K562 (cell line): Measurements from ENCODE around the gene TUBGCP5. TPM values are rescaled to one million over a fixed set of nuclear protein-coding genes. Genes with fewer than 3 reads are reported as not detected.

Experiments
- ATAC-seq: fragments of 200-7000 bp; cut with Tn5 transposase; 3 replicates; pipeline ENCODE4 v1.9.1; 2020; ENCODE audit warnings: moderate library complexity
- BruUV-seq: library from RNA; stranded (reverse); fragments of 400-500 nt; replicated peaks from 2 replicates; lab custom pipeline; 2021; lab: Mats Ljungman, UMichigan
- CTCF ChIA-PET: fragments of 300-600 bp; formaldehyde crosslinking; extraction: SDS; loops from one replicate; lab custom pipeline; 2021; ENCODE audit warnings: low intra/inter-chr PET ratio; lab: Yijun Ruan, JAX
- POLR2A ChIA-PET: fragments of 300-600, 350-650 bp; sonication (Branson Sonifier 250); formaldehyde crosslinking; extraction: SDS; loops from one replicate; lab custom pipeline; 2021; ENCODE audit warnings: antibody characterized with exemption, inconsistent platforms; lab: Yijun Ruan, JAX
- DNase-seq, 4 experiments: peaks; one replicate each; pipeline versions ENCODE4 v3.0.0 to v3.0.0-alpha.2; 2011 to 2018; ENCODE audit warnings: low spot score in 3 of 4, mixed read lengths in 3 of 4; ENCODE audit errors: extremely low read depth in 1 of 4
- FAIRE-seq: peaks from 2 replicates; lab custom pipeline; 2011; peaks lifted over from hg19 to GRCh38; lab: Jason Lieb, UNC
- H2AFZ ChIP-seq: 2 replicates; pipeline ENCODE4 v1.6.0; 2011; ENCODE audit warnings: low read depth, low read length, control low read depth, inconsistent platforms
- H3K27ac ChIP-seq: fragments of 200-600 bp; 3 replicates; pipeline ENCODE4 v1.8.0; 2011; ENCODE audit warnings: low read depth, mild to moderate bottlenecking, control low read depth, inconsistent platforms, low read length, moderate library complexity, mixed read lengths; ENCODE audit errors: extremely low read depth
- H3K27me3 ChIP-seq, 2 experiments: fragments of 300-600 bp in 1 of 2; 2 replicates in 1 of 2; 3 replicates in 1 of 2; pipeline versions ENCODE4 v1.6.0 to v1.8.0; 2011; ENCODE audit warnings: inconsistent platforms in 2 of 2, low read length in 2 of 2, mild to moderate bottlenecking in 1 of 2, mixed read lengths in 1 of 2, moderate library complexity in 1 of 2; ENCODE audit not compliant: control insufficient read depth in 2 of 2, insufficient read depth in 2 of 2
- H3K36me3 ChIP-seq: fragments of 300-600 bp; 3 replicates; pipeline ENCODE4 v1.8.0; 2011; ENCODE audit warnings: mild to moderate bottlenecking, low read length, inconsistent platforms; ENCODE audit not compliant: control insufficient read depth, insufficient read depth
- H3K4me1 ChIP-seq, 2 experiments: fragments of 200-600 bp in 1 of 2; replicated peaks in 1 of 2; 2 replicates in 1 of 2; 3 replicates in 1 of 2; pipeline versions ENCODE4 v1.5.1 to v1.8.0; 2011; ENCODE audit warnings: inconsistent platforms in 2 of 2, low read length in 2 of 2, mild to moderate bottlenecking in 1 of 2, mixed read lengths in 1 of 2, moderate library complexity in 1 of 2; ENCODE audit not compliant: control insufficient read depth in 2 of 2, insufficient read depth in 2 of 2
- H3K4me2 ChIP-seq: 2 replicates; pipeline ENCODE4 v1.6.1; 2011; ENCODE audit warnings: low read length, control low read depth, inconsistent platforms, mixed read lengths; ENCODE audit not compliant: insufficient read depth
- H3K4me3 ChIP-seq: fragments of 200-600 bp; sonication (generic), shearing (Covaris generic); 2 replicates; pipeline ENCODE4 v1.5.1; 2016; ENCODE audit warnings: control low read depth, inconsistent platforms
- H3K79me2 ChIP-seq: fragments of 200-600 bp; 3 replicates; pipeline ENCODE4 v1.8.0; 2011; ENCODE audit warnings: low read length, inconsistent platforms; ENCODE audit not compliant: control insufficient read depth, insufficient read depth
- H3K9ac ChIP-seq, 2 experiments: 2 replicates each; pipeline versions ENCODE4 v1.6.0 to v1.6.1; 2011; ENCODE audit warnings: low read depth in 2 of 2, low read length in 2 of 2, control low read depth in 1 of 2, inconsistent platforms in 1 of 2, mild to moderate bottlenecking in 1 of 2, mixed read lengths in 1 of 2; ENCODE audit not compliant: insufficient read depth in 1 of 2
- H3K9me1 ChIP-seq: one replicate; pipeline ENCODE4 v1.6.0; 2011; ENCODE audit warnings: inconsistent platforms, mild to moderate bottlenecking, low read length, moderate library complexity; ENCODE audit not compliant: control insufficient read depth, insufficient read depth
- H3K9me3 ChIP-seq: replicated peaks from 2 replicates; pipeline ENCODE4 v1.5.1; 2011; ENCODE audit warnings: low read depth, low read length, inconsistent platforms; ENCODE audit not compliant: control insufficient read depth, insufficient read depth
- H4K20me1 ChIP-seq: replicated peaks from 2 replicates; pipeline ENCODE4 v1.6.1; 2011; ENCODE audit warnings: low read length, inconsistent platforms, mixed read lengths; ENCODE audit not compliant: control insufficient read depth, insufficient read depth
- FOXJ2 ChIP-seq: fragments of 200-800 bp; sonication (Bioruptor generic); IDR thresholded peaks from 2 replicates; pipeline ENCODE4 v1.6.1; 2016; ENCODE audit warnings: missing genetic modification characterization, missing compliant biosample characterization
- NCOA4 ChIP-seq: fragments of 450-650 bp; IDR thresholded peaks from 2 replicates; pipeline ENCODE4 v1.6.1; 2018; ENCODE audit warnings: mild to moderate bottlenecking; ENCODE audit not compliant: partially characterized antibody
- NFIX ChIP-seq: fragments of 250-450 bp; sonication (Bioruptor Pico); IDR thresholded peaks from 2 replicates; pipeline ENCODE4 v1.4.0; 2020; ENCODE audit warnings: low read depth, mild to moderate bottlenecking, moderate library complexity
- XRCC4 ChIP-seq: IDR thresholded peaks from one replicate; pipeline ENCODE4 v1.6.1; 2011; ENCODE audit not compliant: insufficient read depth, insufficient read length; ENCODE audit errors: extremely low read depth
- ZNF174 ChIP-seq: fragments of 250-450 bp; sonication (Bioruptor Pico); IDR thresholded peaks from 2 replicates; pipeline ENCODE4 v1.4.0; 2020; ENCODE audit warnings: mild to moderate bottlenecking
- ZNF239 ChIP-seq: fragments of 250-450 bp; sonication (Bioruptor Pico); IDR thresholded peaks from 2 replicates; pipeline ENCODE4 v1.4.0; 2020; ENCODE audit warnings: mild to moderate bottlenecking
- WGBS: fragments of 100-300 bp; shearing (Covaris generic); methylation state at CpG from one replicate; pipeline ENCODE4 v1.1.6; 2016; ENCODE audit warnings: low coverage, mixed read lengths; ENCODE audit not compliant: insufficient coverage; ENCODE audit errors: missing lambda C conversion rate; 5-methylcytosine and 5-hydroxymethylcytosine counted together
- in situ Hi-C: fragments of 300-500 bp; cut with MboI; formaldehyde crosslinking; loops from 4 replicates; pipeline ENCODE4 v1.15.0; 2018; ENCODE audit warnings: inconsistent platforms, mixed read lengths
- intact Hi-C: fragments of 100-400 bp; cut with micrococcal nuclease; formaldehyde crosslinking; loops from 2 replicates; pipeline ENCODE4 v1.14.2; 2022
- polyA plus RNA-seq, 8 experiments: library from polyadenylated mRNA; depleted of rRNA in 4 of 8; stranded (reverse) in 5 of 8; unstranded in 3 of 8; fragments of >200 nt; fragmentation: Nextera tagmentation in 2 of 8; fragmentation: Illumina TruSeq in 1 of 8; extraction: Ambion mirVana in 2 of 8; extraction: Trizol in 1 of 8; gene quantifications; 2 replicates each; pipeline versions ENCODE4 v1.2.1 to v1.2.3, GENCODE V29; 2011 to 2014; ENCODE audit warnings: inconsistent platforms in 1 of 8, missing spikeins in 1 of 8
- total RNA-seq, 7 experiments: library from RNA; depleted of rRNA in 6 of 7; stranded (reverse); fragments of >200 nt in 6 of 7; fragmentation: Illumina TruSeq in 2 of 7; extraction: Trizol in 2 of 7; gene quantifications; 2 replicates each; pipeline versions ENCODE4 v1.2.1 to v1.2.3, GENCODE V29; 2011 to 2021; ENCODE audit warnings: low replicate concordance in 1 of 7
- TF ChIP-seq, protein P1 (sequence below): sonication (generic); formaldehyde crosslinking; IDR thresholded peaks from 2 replicates; pipeline ENCODE4 v1.9.0; 2022; ENCODE audit warnings: mild to moderate bottlenecking, missing genetic modification reagents
- TF ChIP-seq, protein P2 (sequence below): fragments of 250-450 bp; sonication (Bioruptor Pico); IDR thresholded peaks from 2 replicates; pipeline ENCODE4 v1.4.0; 2020; ENCODE audit warnings: mild to moderate bottlenecking
- TF ChIP-seq, protein P3 (sequence below): fragments of 200-600 bp; sonication (generic); IDR thresholded peaks from one replicate; pipeline ENCODE4 v1.6.1; 2012; ENCODE audit warnings: mild to moderate bottlenecking, low read depth, low read length, inconsistent platforms

TUBGCP5 gene
- total and polyA plus RNA-seq, 9 of the 15 experiments (the other 6 are each of a cell fraction or from before 2014, with no cell fraction given) = 5.8 to 33.9 (median 23.2) TPM

DNA sequence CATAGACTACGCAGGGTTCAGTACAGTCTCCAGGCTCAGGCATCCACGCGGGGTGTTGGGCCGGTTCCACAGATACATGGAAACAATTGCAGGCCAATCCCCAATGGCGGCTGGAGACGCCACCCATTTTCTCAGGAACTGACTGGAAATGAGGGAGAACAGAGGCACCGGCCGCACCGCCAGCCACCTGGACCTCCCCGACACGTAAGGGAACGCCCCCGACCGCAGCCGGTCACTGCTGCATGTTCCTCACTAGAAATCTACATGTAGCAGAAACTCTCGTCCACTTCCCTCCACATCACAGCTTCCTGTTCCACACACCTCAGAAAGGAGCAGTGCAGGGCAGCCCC is 88.4 kb downstream of the TUBGCP5 start:
- Histone ChIP-seq H3K27ac (no peak overlapping the region), H2AFZ (no peak overlapping the region), H3K4me2 (no peak overlapping the region), H3K9ac (no peak overlapping the region), H4K20me1 (peaks cover 21% of the 10 kb centered on the region), H3K9me1 (peaks cover 6% of the 10 kb centered on the region), H3K9me3 (no peaks in the 10 kb centered on the region), H3K27me3 (no peaks in the 10 kb centered on the region), H3K36me3 (no peaks in the 10 kb centered on the region)
- intact Hi-C loops = no loop called here
- FAIRE-seq = no peak
- in situ Hi-C loops = no loop called here
- no TSS peak for BruUV-seq
- 91% methylated on average over 14 of the region's 16 CpGs for WGBS
- TF ChIP-seq, protein P1, sequence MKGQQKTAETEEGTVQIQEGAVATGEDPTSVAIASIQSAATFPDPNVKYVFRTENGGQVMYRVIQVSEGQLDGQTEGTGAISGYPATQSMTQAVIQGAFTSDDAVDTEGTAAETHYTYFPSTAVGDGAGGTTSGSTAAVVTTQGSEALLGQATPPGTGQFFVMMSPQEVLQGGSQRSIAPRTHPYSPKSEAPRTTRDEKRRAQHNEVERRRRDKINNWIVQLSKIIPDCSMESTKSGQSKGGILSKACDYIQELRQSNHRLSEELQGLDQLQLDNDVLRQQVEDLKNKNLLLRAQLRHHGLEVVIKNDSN (CRISPR knock-in tag) = no peak
- TF ChIP-seq, protein P2, sequence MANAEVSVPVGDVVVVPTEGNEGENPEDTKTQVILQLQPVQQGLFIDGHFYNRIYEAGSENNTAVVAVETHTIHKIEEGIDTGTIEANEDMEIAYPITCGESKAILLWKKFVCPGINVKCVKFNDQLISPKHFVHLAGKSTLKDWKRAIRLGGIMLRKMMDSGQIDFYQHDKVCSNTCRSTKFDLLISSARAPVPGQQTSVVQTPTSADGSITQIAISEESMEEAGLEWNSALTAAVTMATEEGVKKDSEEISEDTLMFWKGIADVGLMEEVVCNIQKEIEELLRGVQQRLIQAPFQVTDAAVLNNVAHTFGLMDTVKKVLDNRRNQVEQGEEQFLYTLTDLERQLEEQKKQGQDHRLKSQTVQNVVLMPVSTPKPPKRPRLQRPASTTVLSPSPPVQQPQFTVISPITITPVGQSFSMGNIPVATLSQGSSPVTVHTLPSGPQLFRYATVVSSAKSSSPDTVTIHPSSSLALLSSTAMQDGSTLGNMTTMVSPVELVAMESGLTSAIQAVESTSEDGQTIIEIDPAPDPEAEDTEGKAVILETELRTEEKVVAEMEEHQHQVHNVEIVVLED (CRISPR knock-in tag) = no peak
- TF ChIP-seq ZNF239 (CRISPR knock-in tag) (no peak), NCOA4 (no peak), XRCC4 (no peak), ZNF174 (CRISPR knock-in tag) (no peak), FOXJ2 (tag) (no peak), NFIX (CRISPR knock-in tag) (no peak)
- TF ChIP-seq, protein P3, sequence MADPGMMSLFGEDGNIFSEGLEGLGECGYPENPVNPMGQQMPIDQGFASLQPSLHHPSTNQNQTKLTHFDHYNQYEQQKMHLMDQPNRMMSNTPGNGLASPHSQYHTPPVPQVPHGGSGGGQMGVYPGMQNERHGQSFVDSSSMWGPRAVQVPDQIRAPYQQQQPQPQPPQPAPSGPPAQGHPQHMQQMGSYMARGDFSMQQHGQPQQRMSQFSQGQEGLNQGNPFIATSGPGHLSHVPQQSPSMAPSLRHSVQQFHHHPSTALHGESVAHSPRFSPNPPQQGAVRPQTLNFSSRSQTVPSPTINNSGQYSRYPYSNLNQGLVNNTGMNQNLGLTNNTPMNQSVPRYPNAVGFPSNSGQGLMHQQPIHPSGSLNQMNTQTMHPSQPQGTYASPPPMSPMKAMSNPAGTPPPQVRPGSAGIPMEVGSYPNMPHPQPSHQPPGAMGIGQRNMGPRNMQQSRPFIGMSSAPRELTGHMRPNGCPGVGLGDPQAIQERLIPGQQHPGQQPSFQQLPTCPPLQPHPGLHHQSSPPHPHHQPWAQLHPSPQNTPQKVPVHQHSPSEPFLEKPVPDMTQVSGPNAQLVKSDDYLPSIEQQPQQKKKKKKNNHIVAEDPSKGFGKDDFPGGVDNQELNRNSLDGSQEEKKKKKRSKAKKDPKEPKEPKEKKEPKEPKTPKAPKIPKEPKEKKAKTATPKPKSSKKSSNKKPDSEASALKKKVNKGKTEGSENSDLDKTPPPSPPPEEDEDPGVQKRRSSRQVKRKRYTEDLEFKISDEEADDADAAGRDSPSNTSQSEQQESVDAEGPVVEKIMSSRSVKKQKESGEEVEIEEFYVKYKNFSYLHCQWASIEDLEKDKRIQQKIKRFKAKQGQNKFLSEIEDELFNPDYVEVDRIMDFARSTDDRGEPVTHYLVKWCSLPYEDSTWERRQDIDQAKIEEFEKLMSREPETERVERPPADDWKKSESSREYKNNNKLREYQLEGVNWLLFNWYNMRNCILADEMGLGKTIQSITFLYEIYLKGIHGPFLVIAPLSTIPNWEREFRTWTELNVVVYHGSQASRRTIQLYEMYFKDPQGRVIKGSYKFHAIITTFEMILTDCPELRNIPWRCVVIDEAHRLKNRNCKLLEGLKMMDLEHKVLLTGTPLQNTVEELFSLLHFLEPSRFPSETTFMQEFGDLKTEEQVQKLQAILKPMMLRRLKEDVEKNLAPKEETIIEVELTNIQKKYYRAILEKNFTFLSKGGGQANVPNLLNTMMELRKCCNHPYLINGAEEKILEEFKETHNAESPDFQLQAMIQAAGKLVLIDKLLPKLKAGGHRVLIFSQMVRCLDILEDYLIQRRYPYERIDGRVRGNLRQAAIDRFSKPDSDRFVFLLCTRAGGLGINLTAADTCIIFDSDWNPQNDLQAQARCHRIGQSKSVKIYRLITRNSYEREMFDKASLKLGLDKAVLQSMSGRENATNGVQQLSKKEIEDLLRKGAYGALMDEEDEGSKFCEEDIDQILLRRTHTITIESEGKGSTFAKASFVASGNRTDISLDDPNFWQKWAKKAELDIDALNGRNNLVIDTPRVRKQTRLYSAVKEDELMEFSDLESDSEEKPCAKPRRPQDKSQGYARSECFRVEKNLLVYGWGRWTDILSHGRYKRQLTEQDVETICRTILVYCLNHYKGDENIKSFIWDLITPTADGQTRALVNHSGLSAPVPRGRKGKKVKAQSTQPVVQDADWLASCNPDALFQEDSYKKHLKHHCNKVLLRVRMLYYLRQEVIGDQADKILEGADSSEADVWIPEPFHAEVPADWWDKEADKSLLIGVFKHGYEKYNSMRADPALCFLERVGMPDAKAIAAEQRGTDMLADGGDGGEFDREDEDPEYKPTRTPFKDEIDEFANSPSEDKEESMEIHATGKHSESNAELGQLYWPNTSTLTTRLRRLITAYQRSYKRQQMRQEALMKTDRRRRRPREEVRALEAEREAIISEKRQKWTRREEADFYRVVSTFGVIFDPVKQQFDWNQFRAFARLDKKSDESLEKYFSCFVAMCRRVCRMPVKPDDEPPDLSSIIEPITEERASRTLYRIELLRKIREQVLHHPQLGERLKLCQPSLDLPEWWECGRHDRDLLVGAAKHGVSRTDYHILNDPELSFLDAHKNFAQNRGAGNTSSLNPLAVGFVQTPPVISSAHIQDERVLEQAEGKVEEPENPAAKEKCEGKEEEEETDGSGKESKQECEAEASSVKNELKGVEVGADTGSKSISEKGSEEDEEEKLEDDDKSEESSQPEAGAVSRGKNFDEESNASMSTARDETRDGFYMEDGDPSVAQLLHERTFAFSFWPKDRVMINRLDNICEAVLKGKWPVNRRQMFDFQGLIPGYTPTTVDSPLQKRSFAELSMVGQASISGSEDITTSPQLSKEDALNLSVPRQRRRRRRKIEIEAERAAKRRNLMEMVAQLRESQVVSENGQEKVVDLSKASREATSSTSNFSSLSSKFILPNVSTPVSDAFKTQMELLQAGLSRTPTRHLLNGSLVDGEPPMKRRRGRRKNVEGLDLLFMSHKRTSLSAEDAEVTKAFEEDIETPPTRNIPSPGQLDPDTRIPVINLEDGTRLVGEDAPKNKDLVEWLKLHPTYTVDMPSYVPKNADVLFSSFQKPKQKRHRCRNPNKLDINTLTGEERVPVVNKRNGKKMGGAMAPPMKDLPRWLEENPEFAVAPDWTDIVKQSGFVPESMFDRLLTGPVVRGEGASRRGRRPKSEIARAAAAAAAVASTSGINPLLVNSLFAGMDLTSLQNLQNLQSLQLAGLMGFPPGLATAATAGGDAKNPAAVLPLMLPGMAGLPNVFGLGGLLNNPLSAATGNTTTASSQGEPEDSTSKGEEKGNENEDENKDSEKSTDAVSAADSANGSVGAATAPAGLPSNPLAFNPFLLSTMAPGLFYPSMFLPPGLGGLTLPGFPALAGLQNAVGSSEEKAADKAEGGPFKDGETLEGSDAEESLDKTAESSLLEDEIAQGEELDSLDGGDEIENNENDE = no peak
- TF ChIP-seq, all 486 proteins: peak for 0
- no peak for DNase-seq
- H3K4me1 ChIP-seq = peaks cover 17 to 29% of the 10 kb centered on the region in 2 experiments
- H3K79me2 ChIP-seq = peaks cover 38% of the 10 kb centered on the region
- no peak overlapping the region for H3K4me3 ChIP-seq
- ATAC-seq = no peak
- ChIA-PET CTCF (no interaction called here), POLR2A (no interaction called here)
